ENCODE results near the gene NEDD9.
A peak's percentile ranks its signal among the peaks of the same experiment; 100 is the strongest.

Gene NEDD9

GRCh38 chr6:11206576-11206975, 25.9 kb downstream of the NEDD9 start:
- H3K4me1 ChIP-seq = peaks cover 9 to 79% (median 29%) of the 10 kb centered on the region in 10 experiments
- H3K27ac ChIP-seq = peak overlapping the region in 7 of 11 experiments; percentile 5 to 89 (median 65); a peak in 11 of 22 replicates
- no peak for TF ChIP-seq Cebpa-rat (IDR thresholded peaks at IDR 0.05)
- no peak overlapping the region for H3K4me3 ChIP-seq
- H3K27me3 ChIP-seq = no peaks in the 10 kb centered on the region
- peaks cover 0 to 61% (median 0%) of the 10 kb centered on the region in 11 experiments; a peak in 6 of 22 replicates for H3K36me3 ChIP-seq
- peak overlapping the region in 7 of 11 experiments; percentile 2 to 73 (median 71); a peak in 12 of 22 replicates for H3K4me2 ChIP-seq
- H4K20me1 ChIP-seq = peaks cover 0 to 32% (median 0%) of the 10 kb centered on the region in 11 experiments; a peak in 2 of 22 replicates
- H3K9ac ChIP-seq = peak overlapping the region in 4 of 11 experiments; percentile 13 to 67 (median 62); a peak in 7 of 22 replicates
- H3K9me3 ChIP-seq (replicated peaks in 1 of 11) = no peaks in the 10 kb centered on the region

GRCh38 chr6:11204794-11205366, 27.6 kb downstream of the NEDD9 start:
- H3K36me3 ChIP-seq = peaks cover 0 to 63% (median 0%) of the 10 kb centered on the region in 11 experiments; a peak in 8 of 22 replicates
- H3K4me2 ChIP-seq = peak overlapping the region in 1 of 11 experiments; percentile 71; a peak in 1 of 22 replicates
- peaks cover 0 to 32% (median 0%) of the 10 kb centered on the region in 11 experiments; a peak in 2 of 22 replicates for H4K20me1 ChIP-seq
- TF ChIP-seq Cebpa-rat (IDR thresholded peaks at IDR 0.05) = no peak
- no peak overlapping the region for H3K27ac ChIP-seq
- no peaks in the 10 kb centered on the region for H3K27me3 ChIP-seq
- H3K4me1 ChIP-seq = peaks cover 0 to 62% (median 20%) of the 10 kb centered on the region in 10 experiments; a peak in 14 of 20 replicates
- H3K4me3 ChIP-seq = no peak overlapping the region
- H3K9me3 ChIP-seq (replicated peaks in 1 of 11) = 0 out of 22 replicates have a peak, but pooled peaks cover 0 to 5% (median 0%) of the 10 kb centered on the region in 11 experiments
- no peak overlapping the region for H3K9ac ChIP-seq

- 0 out of 22 replicates have a peak, but pooled peaks cover 0 to 7% (median 0%) of the 10 kb centered on the region in 11 experiments for H3K9me3 ChIP-seq (replicated peaks in 1 of 11)
- H4K20me1 ChIP-seq = peaks cover 0 to 32% (median 0%) of the 10 kb centered on the region in 11 experiments; a peak in 2 of 22 replicates
- no peak for TF ChIP-seq Cebpa-rat (IDR thresholded peaks at IDR 0.05)
- no peak overlapping the region for H3K9ac ChIP-seq
- H3K4me2 ChIP-seq = no peak overlapping the region
- peaks cover 0 to 63% (median 0%) of the 10 kb centered on the region in 11 experiments; a peak in 8 of 22 replicates for H3K36me3 ChIP-seq
- H3K27ac ChIP-seq = no peak overlapping the region
- H3K27me3 ChIP-seq = no peaks in the 10 kb centered on the region
- peaks cover 5 to 62% (median 28%) of the 10 kb centered on the region in 10 experiments for H3K4me1 ChIP-seq
- no peak overlapping the region for H3K4me3 ChIP-seq
Observed at GRCh38 chr6:11204005-11204399, 28.5 kb downstream of the NEDD9 start.

- H4K20me1 ChIP-seq = peaks cover 0 to 32% (median 0%) of the 10 kb centered on the region in 11 experiments; a peak in 2 of 22 replicates
- H3K4me2 ChIP-seq = no peak overlapping the region
- H3K4me3 ChIP-seq = no peak overlapping the region
- 0 out of 22 replicates have a peak, but pooled peaks cover 0 to 7% (median 0%) of the 10 kb centered on the region in 11 experiments for H3K9me3 ChIP-seq (replicated peaks in 1 of 11)
- H3K9ac ChIP-seq = no peak overlapping the region
- H3K27ac ChIP-seq = no peak overlapping the region
- TF ChIP-seq Cebpa-rat (IDR thresholded peaks at IDR 0.05) = no peak
- peaks cover 0 to 63% (median 0%) of the 10 kb centered on the region in 11 experiments; a peak in 7 of 22 replicates for H3K36me3 ChIP-seq
- no peaks in the 10 kb centered on the region for H3K27me3 ChIP-seq
- H3K4me1 ChIP-seq = peaks cover 11 to 62% (median 33%) of the 10 kb centered on the region in 10 experiments
Observed at GRCh38 chr6:11203306-11204004, 29.0 kb downstream of the NEDD9 start.

- TF ChIP-seq Cebpa-rat (IDR thresholded peaks at IDR 0.05) = no peak
- Histone ChIP-seq H3K4me3 (no peak overlapping the region), H3K4me2 (no peak overlapping the region), H3K36me3 (peaks cover 0 to 63% (median 0%) of the 10 kb centered on the region in 11 experiments; a peak in 7 of 22 replicates), H3K27ac (no peak overlapping the region), H3K9ac (no peak overlapping the region), H4K20me1 (peaks cover 0 to 34% (median 0%) of the 10 kb centered on the region in 11 experiments; a peak in 2 of 22 replicates), H3K27me3 (no peaks in the 10 kb centered on the region), H3K4me1 (peaks cover 18 to 61% (median 37%) of the 10 kb centered on the region in 10 experiments), H3K9me3 (replicated peaks in 1 of 11) (0 out of 22 replicates have a peak, but pooled peaks cover 0 to 7% (median 0%) of the 10 kb centered on the region in 11 experiments)
Observed at GRCh38 chr6:11202513-11203305, 29.8 kb downstream of the NEDD9 start.

- H3K9me3 ChIP-seq (replicated peaks in 1 of 11) = 0 out of 22 replicates have a peak, but pooled peaks cover 0 to 7% (median 0%) of the 10 kb centered on the region in 11 experiments
- H3K4me3 ChIP-seq = no peak overlapping the region
- peaks cover 26 to 63% (median 38%) of the 10 kb centered on the region in 10 experiments for H3K4me1 ChIP-seq
- H3K36me3 ChIP-seq = peaks cover 0 to 70% (median 0%) of the 10 kb centered on the region in 11 experiments; a peak in 7 of 22 replicates
- no peak overlapping the region for H3K4me2 ChIP-seq
- no peak overlapping the region for H3K9ac ChIP-seq
- H4K20me1 ChIP-seq = peaks cover 0 to 41% (median 0%) of the 10 kb centered on the region in 11 experiments; a peak in 2 of 22 replicates
- no peaks in the 10 kb centered on the region for H3K27me3 ChIP-seq
- no peak for TF ChIP-seq Cebpa-rat (IDR thresholded peaks at IDR 0.05)
- no peak overlapping the region for H3K27ac ChIP-seq
Observed at GRCh38 chr6:11201772-11202512, 30.5 kb downstream of the NEDD9 start.

- Histone ChIP-seq H3K4me1 (peaks cover 35 to 60% (median 41%) of the 10 kb centered on the region in 10 experiments), H3K27me3 (no peaks in the 10 kb centered on the region), H3K4me3 (no peak overlapping the region), H3K9me3 (replicated peaks in 1 of 11) (0 out of 22 replicates have a peak, but pooled peaks cover 0 to 7% (median 0%) of the 10 kb centered on the region in 11 experiments), H3K27ac (no peak overlapping the region), H3K9ac (no peak overlapping the region), H3K36me3 (peaks cover 0 to 70% (median 0%) of the 10 kb centered on the region in 11 experiments; a peak in 7 of 22 replicates), H3K4me2 (no peak overlapping the region), H4K20me1 (peaks cover 0 to 41% (median 0%) of the 10 kb centered on the region in 11 experiments; a peak in 2 of 22 replicates)
- TF ChIP-seq Cebpa-rat (IDR thresholded peaks at IDR 0.05) = no peak
Observed at GRCh38 chr6:11201015-11201414, 31.5 kb downstream of the NEDD9 start.
